Adipose tissue (tissue), 3 donors: ENCODE results near the gene SLC26A4. TPM values are rescaled to one million over a fixed set of nuclear protein-coding genes. Genes with fewer than 3 reads are reported as not detected.
"Not testable (repeated sequence)": the region's sequence is repeated elsewhere in the genome, so short reads cannot be mapped to it uniquely, and the experiment has no call there.

Experiments used
- H3K27ac ChIP-seq: one replicate; pipeline ENCODE4 v1.5.1; 2013; ENCODE audit warnings: low read depth, low read length
- WGBS, 3 donors: extraction: QIAGEN DNeasy Blood & Tissue Kit; methylation state at CpG; one replicate each; pipeline ENCODE4 v1.1.7; 2013; 5-methylcytosine and 5-hydroxymethylcytosine counted together
- polyA plus RNA-seq, 3 donors: library from polyadenylated mRNA; stranded (reverse); fragments of 200-250 nt; gene quantifications; one replicate each; pipeline ENCODE4 v1.2.3, GENCODE V29; 2013
- donor health status: healthy with polysubstance abuse.
- donor health status: Bipolar disorder and iron deficiency.
- donor health status: healthy.

SLC26A4 gene
- 1 to 10 TPM in 1 of 3 donors, under 1 TPM in 2; 0.30 to 1.9 (median 0.31) TPM for polyA plus RNA-seq

GRCh38 chr7:107660381-107661080 is at the start of gene SLC26A4:
Gene SLC26A4 (plus strand): TSS chr7:107660828. CDS start chr7:107661642, 814 bp downstream.
- no peak within 1 kb of the TSS for H3K27ac ChIP-seq
- WGBS, 3 donors: 4 to 7% (median 6%) methylated on average over 37 of the region's 37 CpGs

GRCh38 chr7:107613439-107613838 is 47.2 kb upstream of the SLC26A4 start:
- WGBS, 3 donors: 91 to 94% (median 92%) methylated on average over 1 of the region's 1 CpG
- no peak overlapping the region for H3K27ac ChIP-seq

GRCh38 chr7:107613948-107614347 is 46.7 kb upstream of the SLC26A4 start:
- no peak overlapping the region for H3K27ac ChIP-seq

GRCh38 chr7:107614425-107614824 is 46.2 kb upstream of the SLC26A4 start:
- H3K27ac ChIP-seq: no peak overlapping the region

GRCh38 chr7:107615910-107616680 is 44.5 kb upstream of the SLC26A4 start:
- no peak overlapping the region for H3K27ac ChIP-seq
- 90 to 97% (median 95%) methylated on average over 4 of the region's 4 CpGs for WGBS, 3 donors

- no peak overlapping the region for H3K27ac ChIP-seq
- 58 to 67% (median 64%) methylated on average over 1 of the region's 1 CpG for WGBS, 3 donors
Observed at GRCh38 chr7:107622429-107622828, 38.2 kb upstream of the SLC26A4 start.

- H3K27ac ChIP-seq: no peak overlapping the region
- 64 to 86% (median 69%) methylated on average over 2 of the region's 2 CpGs for WGBS, 3 donors
Observed at GRCh38 chr7:107622894-107623293, 37.7 kb upstream of the SLC26A4 start.

GRCh38 chr7:107627002-107627401 is 33.6 kb upstream of the SLC26A4 start:
- H3K27ac ChIP-seq: no peak overlapping the region
- WGBS, 3 donors: 92 to 98% (median 97%) methylated on average over 4 of the region's 4 CpGs

GRCh38 chr7:107628461-107629064 is 32.1 kb upstream of the SLC26A4 start:
- no peak overlapping the region for H3K27ac ChIP-seq
- WGBS, 3 donors: 71 to 87% (median 81%) methylated on average over 8 of the region's 8 CpGs

- no peak overlapping the region for H3K27ac ChIP-seq
- WGBS, 3 donors: 89 to 93% (median 90%) methylated on average over 8 of the region's 8 CpGs
Observed at GRCh38 chr7:107630342-107630741, 30.3 kb upstream of the SLC26A4 start.

GRCh38 chr7:107631588-107632491 is 28.8 kb upstream of the SLC26A4 start:
- WGBS, 3 donors: 89 to 93% (median 91%) methylated on average over 12 of the region's 12 CpGs
- no peak overlapping the region for H3K27ac ChIP-seq

GRCh38 chr7:107632492-107632865 is 28.1 kb upstream of the SLC26A4 start:
- H3K27ac ChIP-seq: no peak overlapping the region
- whole genome bisulfite sequencing, 3 donors: 87 to 93% (median 91%) methylated on average over 2 of the region's 2 CpGs

GRCh38 chr7:107638594-107638993 is 22.0 kb upstream of the SLC26A4 start:
- no peak overlapping the region for H3K27ac ChIP-seq
- WGBS, 3 donors: 70 to 89% (median 84%) methylated on average over 1 of the region's 1 CpG

- H3K27ac ChIP-seq: not testable (repeated sequence)
- 89 to 97% (median 94%) methylated on average over 2 of the region's 2 CpGs for WGBS, 3 donors
Observed at GRCh38 chr7:107639070-107639469, 21.6 kb upstream of the SLC26A4 start.

- WGBS, 3 donors: 59 to 81% (median 72%) methylated on average over 1 of the region's 1 CpG
- H3K27ac ChIP-seq: no peak overlapping the region
Observed at GRCh38 chr7:107641676-107642075, 19.0 kb upstream of the SLC26A4 start.

- 69 to 75% (median 72%) methylated on average over 4 of the region's 4 CpGs for WGBS, 3 donors
Observed at GRCh38 chr7:107642501-107642900, 18.1 kb upstream of the SLC26A4 start.

GRCh38 chr7:107643407-107643806 is 17.2 kb upstream of the SLC26A4 start:
- H3K27ac ChIP-seq: no peak overlapping the region
- WGBS, 3 donors: 81 to 87% (median 86%) methylated on average over 1 of the region's 1 CpG

More at GRCh38 chr7:107642501-107642900, 18.1 kb upstream of the SLC26A4 start:
- H3K27ac ChIP-seq: no peak overlapping the region

- 79 to 89% (median 85%) methylated on average over 1 of the region's 1 CpG for WGBS, 3 donors
- H3K27ac ChIP-seq: no peak overlapping the region
Observed at GRCh38 chr7:107643938-107644308, 16.7 kb upstream of the SLC26A4 start.
